Muscle of arm (tissue), 12 donors: ENCODE results near the gene TAB2. TPM values are rescaled to one million over a fixed set of nuclear protein-coding genes. Genes with fewer than 3 reads are reported as not detected.

Experiments used
- DNase-seq: peaks from one replicate; pipeline ENCODE4 v3.0.0-alpha.2; 2013
- polyA plus RNA-seq, 12 donors: library from polyadenylated mRNA; unstranded; fragments of 120-200 nt; gene quantifications; one replicate each; pipeline ENCODE4 v1.2.1, GENCODE V29; 2013; ENCODE audit not compliant: insufficient read length in 12 of 12

The TAB2 gene
- polyA plus RNA-seq, 12 donors, result 51.1 to 81.1 (median 66.5) TPM; not detected in 1

DNA sequence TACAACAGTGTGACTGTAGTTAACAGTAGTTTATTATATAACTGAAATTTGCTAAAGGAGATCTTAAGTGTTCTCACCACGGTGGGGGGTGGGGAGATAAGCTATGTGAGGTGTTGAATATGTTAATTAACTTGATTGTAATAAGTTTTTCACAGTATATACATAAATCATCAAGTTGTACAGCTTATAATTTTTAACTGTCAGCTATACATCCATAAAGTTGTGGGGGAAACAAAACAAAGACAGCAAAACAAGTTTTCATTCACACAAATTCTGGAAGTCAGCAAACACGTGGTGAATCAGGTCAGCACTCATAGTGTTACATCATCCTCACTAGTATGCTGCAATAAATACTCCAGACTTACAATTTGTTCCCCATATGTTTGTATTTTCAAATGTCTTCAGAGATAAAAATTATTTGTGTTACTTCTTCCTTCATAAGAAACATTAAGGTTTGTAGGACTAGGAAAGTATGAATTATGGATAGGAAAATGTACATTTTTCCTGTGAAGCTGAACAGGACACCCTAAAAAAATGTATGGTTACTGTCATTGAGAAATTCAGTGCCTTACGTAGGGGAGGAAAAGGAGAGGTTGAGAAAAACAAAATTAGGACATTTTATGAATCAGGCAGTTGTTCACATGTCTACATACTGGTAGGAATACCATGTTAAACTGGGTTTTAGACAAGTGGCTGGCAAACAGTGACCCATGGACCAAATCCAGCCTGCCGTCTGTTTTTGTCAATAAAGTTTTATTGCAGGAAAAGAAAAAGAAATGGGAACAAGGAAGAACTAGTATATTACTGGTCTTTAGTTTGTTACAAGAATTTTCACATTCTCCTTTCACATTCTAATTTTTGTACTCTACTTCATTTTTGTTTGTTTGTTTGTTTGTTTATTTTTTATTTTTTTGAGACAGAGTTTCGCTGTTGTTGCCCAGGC, 88.6 kb downstream of the TAB2 start:
- DNase-seq, result no peak

DNA sequence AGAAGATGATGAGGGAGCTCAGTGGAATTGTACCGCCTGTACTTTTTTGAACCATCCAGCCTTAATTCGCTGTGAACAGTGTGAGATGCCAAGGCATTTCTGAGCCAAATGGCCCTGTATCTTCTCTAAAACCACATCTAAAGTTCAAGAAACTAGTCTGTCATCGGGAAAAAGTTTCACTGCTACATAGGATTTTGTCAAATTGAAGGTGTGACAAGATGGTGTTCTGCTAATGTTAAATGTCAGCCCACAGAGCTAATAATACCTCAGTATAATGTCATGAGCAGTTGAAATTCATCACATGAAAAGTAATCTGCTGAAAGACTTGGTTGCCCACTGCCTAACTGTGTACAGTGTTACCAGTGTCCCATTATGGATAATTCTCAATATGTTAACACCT, 92.1 kb downstream of the TAB2 start:
- DNase-seq, result no peak

- no peak for DNase-seq
Observed at GRCh38 chr6:149410557-149410956, 93.0 kb downstream of the TAB2 start.

GRCh38 chr6:149414009-149414408, 96.5 kb downstream of the TAB2 start:
- DNase-seq, result no peak

DNA sequence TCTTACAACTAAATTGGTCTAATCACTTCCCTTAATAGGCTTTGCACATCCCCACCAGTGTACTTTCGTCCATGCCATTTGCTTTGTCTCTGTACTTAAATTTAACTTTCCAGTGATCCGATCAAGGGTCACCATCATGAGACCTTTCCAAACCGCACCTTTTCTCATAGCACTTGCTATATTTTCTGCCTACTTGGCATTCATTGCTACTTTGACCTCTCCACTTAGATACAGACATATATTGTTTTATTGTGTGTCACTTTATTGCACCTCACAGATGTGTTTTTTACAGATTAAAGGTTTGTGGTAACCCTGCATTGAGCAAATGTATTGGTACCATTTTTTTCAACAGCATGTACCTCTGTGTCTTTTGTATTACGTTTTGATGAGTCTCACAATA, 97.3 kb downstream of the TAB2 start:
- no peak for DNase-seq

DNA sequence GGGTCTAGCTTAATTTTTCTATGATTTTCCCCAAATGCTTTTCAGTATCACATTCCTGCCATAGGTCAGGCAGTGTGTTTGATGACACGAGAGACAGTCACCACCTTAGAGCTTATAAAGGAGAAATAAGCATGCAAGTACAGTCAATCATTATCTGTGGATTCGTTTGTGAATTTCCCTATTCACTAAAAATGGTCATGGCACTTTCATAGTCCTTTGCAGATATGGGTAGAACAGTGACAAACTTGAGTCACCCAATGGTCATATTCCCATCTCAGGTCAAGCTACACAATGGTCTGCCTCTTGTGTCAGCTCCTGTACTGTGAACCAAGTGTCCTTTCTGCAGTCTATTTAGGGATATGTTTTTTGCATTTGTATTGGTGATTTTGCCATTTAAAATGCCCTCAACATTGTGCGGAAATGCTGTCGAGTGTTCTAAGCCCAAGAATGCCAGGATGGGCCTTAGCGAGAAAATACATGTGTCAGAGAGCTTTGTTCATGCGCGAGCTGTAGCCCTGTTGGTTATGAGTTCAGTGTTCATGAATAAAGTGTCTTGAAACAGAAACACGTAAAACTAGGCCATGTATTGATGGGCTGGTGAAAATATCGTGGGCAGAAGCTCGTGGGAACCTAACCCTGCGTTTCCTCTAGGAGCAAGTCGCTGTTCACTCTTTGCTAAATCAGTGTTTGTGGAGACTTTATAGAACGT, 102.3 kb downstream of the TAB2 start:
- no peak for DNase-seq

DNA sequence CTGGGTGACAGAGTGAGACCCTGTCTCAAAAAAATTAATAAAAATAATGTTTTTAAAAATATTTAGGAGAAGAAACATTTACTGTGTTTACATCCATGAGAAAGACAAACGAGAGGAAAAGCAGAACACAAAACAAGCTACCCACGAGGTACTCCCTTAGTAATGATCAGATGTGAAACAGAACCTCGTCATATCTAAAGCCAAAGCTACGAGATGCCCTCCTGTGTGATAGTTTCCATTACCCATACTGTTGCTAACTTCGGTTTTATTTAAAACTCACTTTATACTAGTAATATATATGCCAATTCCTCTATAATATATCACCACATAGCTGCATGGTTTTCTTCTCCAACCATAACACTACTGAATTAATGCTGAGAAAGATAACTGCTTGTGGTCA, 103.6 kb downstream of the TAB2 start:
- no peak for DNase-seq

DNA sequence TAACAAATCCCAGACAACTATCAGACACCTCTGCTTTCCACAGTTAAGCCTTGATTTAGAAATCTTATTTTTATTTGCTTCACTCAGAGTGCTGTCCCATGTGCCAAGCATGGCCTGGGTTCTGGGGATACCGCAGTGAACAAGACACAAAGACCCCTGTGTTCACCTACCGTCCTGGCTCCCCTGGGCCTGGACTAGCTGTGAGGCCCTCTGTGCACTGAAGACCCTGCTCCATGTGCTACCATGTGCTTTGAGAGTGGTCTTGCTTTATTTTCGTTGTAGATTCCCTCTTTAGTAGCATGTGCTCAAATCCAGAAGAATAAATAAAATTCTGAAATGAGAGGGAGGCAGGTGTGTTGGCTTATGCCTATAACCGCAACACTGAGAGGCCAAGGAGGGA, 105.1 kb downstream of the TAB2 start:
- DNase-seq, result no peak

DNA sequence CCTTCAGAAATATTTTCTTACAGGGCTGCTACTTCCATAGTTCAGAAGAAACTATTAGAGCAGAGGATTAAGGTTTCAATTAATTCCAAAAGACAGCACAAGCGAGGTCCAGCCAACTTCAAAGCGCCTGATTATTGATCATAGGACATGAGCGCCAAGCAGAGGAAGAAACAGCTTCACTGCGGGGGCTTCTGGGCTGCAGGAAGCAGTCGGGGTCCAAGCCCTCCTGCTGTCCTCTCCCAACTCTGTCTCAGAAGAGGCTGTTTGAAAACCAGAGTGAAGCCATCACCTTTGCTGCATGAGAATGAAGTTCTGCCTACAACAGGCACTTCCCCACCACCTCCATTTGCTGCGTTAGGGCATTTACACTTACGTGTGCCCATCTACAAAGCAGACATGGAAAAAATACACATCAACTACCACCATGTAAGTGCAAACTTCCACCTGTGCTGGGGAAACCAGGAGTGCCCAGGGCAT, 106.5 kb downstream of the TAB2 start:
- no peak for DNase-seq

- DNase-seq, result no peak
Observed at GRCh38 chr6:149425224-149425623, 107.7 kb downstream of the TAB2 start.

GRCh38 chr6:149425754-149426153, 108.2 kb downstream of the TAB2 start:
- DNase-seq, result no peak

GRCh38 chr6:149428606-149429005, 111.1 kb downstream of the TAB2 start:
- DNase-seq, result no peak

- DNase-seq, result no peak
Observed at GRCh38 chr6:149429427-149430360, 112.2 kb downstream of the TAB2 start.

DNA sequence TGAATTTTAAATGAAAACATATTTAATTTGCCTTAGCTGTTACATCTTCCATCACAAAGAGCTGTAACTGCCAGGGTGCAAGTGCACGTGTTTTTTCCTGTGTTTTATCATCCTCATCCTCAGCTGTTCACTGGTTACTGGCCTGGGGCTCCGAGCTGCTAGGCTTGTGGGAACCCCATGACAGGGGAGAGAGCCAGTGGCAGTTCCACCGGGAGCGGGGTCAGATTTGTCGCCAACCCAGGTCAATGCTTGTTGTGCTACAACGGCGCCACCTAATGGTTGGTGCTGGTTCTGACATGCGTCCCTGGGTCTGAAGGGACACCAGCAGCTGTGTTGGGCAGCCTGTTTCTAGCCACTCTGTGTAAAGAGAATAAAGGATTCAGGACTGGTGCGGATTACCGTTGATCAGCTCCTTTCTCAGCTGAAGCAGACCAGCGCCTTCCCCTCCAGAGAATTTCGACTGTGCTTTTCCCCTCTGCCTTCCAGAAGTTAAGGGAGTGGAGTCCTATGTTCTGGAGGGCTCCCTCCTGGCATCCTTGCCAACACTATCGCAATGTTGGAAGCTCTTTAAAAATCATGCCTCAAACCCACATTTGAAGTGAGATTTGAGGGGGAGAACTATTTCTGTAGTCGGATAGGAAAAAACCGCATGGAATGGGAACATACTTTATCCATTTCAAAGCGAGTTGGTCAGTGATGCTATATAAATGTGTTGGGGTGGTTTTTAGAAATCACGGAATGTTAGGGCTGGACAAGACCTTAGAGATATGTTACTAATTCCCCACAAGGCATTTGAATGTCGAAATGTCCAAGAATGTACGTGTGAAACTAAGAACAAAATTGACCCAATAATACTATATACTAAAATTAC, 114.6 kb downstream of the TAB2 start:
- DNase-seq, result peak; percentile 90

DNA sequence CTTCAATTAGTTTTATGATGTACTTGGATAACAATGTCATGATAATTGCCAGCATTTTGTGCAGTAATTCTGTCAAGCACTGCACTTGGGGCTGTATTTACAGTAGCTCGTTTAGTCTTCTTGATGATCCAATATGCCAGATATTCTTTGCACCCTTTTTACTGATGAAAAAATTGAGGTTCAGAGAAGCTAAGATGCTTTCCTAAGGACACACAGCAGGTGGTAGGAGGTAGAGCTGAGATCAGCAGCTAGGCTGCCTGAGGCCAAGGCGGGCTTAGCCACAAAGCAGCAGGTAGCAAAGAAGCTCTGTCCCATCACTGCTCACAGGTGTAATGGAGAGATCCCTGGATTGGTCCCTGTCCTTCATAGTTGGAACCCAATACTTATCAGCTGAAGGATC, 115.9 kb downstream of the TAB2 start:
- no peak for DNase-seq

- DNase-seq, result no peak
Observed at GRCh38 chr6:149433881-149434280, 116.4 kb downstream of the TAB2 start.

DNA sequence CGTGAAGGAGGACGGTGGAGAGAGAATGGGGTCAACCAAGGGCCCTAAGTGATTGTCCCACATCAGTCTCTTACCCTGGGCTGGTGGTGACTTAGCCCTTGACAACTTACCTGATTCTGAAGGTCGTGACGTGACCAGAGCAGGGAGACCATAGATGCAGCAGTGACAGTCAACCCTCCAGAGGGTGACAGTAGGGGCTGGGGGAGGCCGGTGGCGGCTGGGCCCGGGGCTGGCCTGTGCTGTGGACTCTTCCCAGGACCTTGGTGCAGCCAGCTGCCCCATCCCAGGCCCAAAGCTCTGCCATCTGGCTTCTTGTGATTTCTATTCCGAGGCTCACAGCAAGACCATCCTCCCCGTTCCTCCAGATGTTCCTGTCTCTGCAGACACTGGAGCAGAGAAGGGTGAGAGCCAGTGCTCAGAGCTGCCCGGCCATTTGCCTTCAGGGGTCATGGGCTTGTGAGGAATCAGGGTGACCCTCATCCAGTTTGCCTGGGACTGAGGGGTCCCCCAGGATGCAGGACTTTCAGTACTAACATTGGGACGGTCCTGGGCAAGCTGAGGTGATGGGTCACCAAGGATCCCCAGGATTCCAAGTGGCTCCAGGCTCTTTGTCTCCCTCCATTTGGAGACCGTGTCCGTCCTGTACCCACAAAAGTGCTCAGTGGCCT, 118.5 kb downstream of the TAB2 start:
- DNase-seq, result no peak

GRCh38 chr6:149436647-149437046, 119.1 kb downstream of the TAB2 start:
- DNase-seq, result no peak

GRCh38 chr6:149437212-149437611, 119.7 kb downstream of the TAB2 start:
- no peak for DNase-seq

- DNase-seq, result no peak
Observed at GRCh38 chr6:149438855-149439254, 121.3 kb downstream of the TAB2 start.
